Head of caudate nucleus (tissue), 42 donors: ENCODE measurements around the gene FILIP1.

Experiments used
- DNase-seq, 42 donors: peaks; one replicate each; pipeline versions ENCODE4 v3.0.0 to v3.0.0-alpha.2; 2020 to 2021; ENCODE audit warnings: mixed read lengths in 7 of 42
- intact Hi-C: fragments of 100-400 bp; cut with DNase I; formaldehyde crosslinking; loops from one replicate; pipeline ENCODE4 v1.15.0; 2022

The FILIP1 gene

DNA sequence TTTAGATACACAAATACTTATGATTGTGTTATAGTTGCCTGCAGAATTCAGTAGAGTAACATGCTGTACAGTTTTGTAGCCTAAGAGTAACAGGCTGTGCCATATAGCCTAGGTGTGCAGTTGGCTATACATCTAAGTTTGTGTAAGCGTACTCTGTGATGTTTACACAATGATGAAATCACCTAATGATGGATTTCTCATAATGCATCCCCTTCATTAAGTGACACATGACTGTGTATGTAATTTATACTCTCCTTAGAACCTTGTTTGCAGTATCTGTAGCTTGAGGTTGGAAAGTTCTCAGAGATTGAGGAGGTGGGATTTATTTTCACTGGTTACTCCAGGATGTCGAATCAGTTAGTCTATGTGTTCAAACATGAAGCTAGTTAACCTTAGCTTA is 142.0 kb downstream of the FILIP1 start:
- intact Hi-C loops, result no loop called here
- DNase-seq, result no peak

DNA sequence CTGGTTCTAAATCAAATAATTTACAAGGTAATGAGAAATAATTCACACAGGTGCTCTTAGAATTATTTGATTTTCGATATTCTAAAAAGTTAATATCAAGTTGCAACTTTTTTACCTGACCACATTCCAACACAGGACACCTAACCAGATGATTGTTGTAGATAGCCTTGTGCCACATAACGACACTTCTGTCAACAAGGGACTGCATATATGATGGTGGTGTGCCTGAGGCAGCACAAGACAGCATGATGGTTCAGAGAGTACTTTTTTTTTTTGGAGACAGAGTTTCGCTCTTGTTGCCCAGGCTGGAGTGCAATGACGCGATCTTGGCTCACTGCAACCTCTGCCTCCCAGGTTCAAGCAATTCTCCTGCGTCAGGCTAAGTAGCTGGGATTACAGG is 142.8 kb downstream of the FILIP1 start:
- intact Hi-C loops, result no loop called here

DNA sequence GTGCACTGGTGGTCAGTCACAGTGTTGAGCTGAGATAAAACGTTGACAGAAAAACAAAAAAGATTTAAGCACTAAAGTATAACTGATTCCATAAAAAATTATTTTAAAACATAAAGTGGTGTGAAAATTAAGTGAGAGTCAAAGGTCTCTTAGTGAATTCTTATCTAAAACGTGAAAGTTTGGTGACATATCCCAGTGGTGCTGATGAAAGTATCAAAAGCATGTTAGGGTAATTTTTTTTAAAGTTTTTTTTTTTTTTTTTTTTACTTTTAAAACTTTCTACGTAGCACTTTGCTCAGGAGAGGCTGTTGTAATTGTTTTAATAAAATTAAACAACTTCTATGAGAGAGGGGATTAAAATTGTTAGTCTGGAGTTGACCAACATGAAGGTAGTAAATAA is 143.4 kb downstream of the FILIP1 start:
- intact Hi-C loops, result no loop called here
- DNase-seq, result no peak

More for the DNA sequence above, 142.8 kb downstream of the FILIP1 start:
- no peak for DNase-seq

DNA sequence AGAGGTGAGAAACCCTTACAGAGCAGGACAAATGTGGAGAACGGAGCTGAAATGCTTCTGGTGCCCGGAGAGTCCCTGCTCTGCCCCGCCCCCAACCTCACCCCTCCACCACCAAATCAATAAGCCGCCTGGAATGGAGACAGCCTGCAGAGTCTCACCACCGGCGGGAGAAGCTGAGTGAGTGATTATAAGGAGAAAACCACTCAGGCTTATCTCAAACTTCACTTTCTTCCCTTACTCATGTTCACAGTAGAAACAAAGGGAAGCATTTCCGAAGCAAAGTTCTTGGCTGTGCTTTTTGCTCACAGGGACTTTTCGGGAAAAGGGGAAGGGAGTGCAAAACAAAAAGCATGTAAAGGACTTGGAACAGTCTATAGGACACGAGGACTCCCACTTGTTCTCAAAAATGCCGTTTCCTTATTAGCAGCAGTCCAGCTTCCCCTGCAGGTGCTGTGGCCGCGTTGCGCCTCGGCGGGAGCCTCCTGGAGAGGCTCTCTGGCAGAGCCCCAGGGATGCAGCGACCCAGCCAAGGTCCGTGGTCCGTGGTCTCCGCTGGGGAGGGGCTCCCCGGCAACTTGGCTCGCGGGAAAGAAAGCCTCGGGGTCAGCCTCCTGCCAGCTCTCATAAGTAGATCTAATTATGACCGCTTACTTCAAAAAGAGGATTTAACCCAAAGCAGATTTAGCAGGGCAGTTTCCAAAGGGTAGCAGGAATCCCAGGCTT is 144.2 kb downstream of the FILIP1 start:
- intact Hi-C loops, result no loop called here
- DNase-seq, result no peak

DNA sequence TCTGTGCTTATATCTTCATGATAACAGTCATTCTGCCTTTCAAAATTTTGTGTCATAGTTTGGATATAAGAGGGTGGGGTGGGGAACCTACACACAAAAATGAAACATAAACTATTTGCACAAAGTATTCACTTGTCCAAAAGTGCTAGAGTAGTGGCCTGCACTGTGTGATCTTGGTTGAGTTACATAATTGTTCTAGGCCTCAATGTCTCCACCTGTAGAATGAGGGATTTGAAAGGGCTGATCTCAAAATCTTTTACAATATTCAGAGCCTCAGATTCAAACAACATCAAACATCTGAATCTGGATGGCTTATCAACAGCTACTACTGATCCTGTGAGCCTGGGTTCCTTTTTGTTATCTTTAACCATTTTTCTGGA is 144.7 kb downstream of the FILIP1 start:
- intact Hi-C loops, result no loop called here

DNA sequence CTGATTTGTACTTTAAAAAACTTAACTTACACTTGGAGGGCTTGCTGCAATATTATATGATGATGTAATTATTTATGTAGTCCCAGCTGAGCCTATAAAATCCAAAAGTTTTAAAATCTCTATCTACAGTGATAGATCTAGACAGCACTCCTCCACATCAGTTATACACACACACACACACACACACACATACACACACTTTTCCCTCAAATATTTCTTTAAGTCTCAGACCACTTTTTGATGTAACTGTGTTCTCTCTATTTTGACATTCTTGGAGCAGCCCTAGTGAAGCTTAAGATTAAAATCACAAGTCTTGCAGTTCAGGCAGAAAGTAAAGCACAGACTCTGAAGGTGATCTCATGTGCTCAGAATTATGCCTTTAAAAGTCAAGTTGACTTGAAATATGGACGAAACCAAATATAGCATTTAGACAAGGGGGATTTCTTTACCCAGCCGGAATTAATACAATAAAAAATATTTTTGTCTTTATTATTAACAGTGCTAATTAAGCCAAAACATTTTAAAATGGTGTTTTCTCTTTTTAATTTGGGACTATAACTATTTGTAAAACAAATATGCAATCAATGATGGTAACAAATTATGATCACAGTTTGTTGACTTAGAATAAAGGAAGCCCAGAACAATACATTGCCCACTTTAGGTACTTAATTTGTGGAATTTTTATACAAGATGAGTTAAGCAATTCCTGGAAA is 145.5 kb downstream of the FILIP1 start:
- no peak for DNase-seq
- intact Hi-C loops, result no loop called here

More for the DNA sequence above, 144.7 kb downstream of the FILIP1 start:
- no peak for DNase-seq

DNA sequence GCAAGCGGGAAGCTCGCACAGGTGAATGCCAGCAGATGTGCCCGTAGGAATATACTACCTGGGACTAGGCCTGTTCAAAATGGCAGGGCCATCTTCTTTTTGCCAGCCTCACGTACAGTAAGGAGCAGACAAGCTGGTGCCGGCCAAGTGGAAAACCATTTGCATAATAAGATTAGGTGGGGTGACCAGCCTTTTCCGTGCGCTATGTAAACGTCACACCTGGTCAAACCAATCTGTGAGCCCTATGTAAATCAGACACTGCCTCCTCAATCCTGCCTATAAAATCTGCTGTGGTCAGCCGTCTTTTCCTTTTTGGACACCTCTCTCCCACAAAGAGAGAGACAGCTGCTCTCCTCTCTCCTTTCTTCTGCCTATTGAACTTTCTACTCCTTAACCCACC is 148.2 kb downstream of the FILIP1 start:
- DNase-seq, result no peak
- intact Hi-C loops, result no loop called here

DNA sequence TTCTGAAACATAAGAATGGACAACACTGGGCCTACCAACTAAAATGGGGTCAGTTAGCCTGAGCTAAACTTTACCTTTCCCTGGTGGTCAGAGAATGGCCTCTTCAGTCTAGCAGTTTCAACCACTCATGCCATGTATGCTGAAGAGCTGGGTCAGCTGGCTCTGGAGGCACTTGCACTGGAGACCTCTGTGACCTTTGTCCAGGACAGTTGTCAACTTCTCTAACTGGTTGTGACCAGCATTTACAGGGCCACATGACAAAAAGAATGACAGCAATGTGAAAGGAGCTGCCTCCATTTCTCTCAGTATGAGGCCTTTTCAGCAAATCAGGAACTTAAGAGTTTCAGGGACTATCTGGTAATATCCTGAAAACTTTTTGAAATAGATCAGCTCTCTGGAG is 149.1 kb downstream of the FILIP1 start:
- DNase-seq, result no peak
- intact Hi-C loops, result no loop called here

DNA sequence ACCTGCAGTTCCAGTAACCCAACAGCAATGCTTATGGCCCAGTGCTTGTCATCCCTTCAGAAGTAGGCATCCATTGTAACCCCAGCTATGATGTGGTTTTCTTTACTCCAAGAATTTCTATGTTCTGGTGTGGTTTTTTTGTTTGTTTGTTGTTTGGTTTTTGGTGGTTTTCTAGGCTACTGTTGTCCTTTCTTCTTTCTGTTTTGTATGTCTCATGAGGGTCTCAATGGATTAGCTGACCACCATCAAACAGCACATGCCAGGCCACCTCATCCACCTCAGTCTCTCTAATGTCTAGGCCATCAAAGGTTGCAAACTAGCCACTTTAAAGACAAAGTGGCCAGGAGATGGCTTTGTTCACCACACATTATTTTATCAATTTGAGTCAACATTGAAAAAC is 149.6 kb downstream of the FILIP1 start:
- no peak for DNase-seq
- intact Hi-C loops, result no loop called here

DNA sequence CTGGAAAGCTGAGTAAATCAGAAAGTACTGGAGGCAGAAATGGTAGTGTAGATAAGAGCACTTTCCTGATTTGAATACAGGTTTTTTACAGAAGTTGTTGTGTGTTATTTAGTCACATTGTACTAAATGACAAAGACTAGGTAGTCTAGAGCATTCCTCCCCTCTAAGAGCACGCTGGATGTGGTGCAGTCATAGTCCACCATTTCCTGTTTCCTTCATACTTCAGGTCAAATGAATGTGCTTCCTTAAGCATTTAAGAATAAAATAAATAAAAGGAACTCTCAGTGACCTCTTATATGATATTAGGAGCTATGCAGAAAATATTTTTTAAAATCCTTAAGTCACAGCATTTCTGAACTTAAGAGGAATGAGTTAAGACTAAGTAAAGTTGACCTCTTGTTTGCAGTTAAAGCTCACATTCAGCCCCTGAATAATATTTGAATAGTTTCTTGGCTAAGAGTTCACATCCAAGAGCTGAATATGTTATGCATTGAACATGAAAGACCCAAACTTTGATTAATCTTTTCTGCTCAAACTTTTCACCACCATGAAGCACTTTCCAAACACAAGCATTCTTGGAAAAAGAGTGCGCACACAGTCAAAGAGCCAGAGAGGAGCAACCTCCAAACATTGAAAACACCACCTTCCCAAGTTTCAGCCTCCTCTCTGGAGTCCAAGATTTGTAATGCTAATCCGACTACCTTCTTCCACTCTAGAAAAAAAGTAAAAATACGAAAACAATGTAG is 155.6 kb downstream of the FILIP1 start:
- intact Hi-C loops, result no loop called here
- no peak for DNase-seq

DNA sequence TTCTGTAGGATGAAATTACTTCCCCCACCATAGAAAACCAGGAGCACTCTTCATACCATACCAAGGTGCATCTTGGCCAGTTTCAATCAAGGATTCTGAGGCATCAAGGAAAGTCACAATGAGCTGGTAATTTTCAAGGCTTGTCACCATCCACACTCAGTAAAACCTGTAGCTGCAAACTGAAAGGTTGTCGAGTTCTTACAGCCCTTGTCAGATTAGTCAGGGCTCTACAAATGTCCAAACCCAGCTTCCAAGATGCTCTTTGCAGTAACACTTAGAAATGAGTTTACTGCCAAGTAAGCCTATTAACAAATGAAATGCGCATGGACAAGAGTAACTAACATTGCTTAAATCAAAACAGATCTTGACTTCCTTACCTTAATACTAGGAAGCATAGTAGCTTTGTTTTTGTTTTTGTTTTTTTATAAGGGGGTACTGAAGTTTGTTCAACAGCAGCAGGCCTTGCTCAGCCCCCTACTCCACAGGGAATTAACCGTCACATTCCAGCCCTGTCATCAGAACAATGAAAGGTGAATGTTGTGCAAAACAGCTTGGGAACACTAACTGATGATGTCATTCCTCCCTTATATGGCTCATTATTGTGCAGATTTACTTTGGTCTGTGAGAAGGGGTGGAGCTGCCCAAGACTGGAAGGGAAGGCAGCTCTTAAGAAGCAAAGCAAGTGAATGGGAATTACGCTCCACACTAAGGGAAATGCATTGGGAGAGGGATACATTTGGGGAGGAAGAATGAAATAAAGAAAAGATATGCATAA is 159.1 kb downstream of the FILIP1 start:
- intact Hi-C loops, result no loop called here
- no peak for DNase-seq

DNA sequence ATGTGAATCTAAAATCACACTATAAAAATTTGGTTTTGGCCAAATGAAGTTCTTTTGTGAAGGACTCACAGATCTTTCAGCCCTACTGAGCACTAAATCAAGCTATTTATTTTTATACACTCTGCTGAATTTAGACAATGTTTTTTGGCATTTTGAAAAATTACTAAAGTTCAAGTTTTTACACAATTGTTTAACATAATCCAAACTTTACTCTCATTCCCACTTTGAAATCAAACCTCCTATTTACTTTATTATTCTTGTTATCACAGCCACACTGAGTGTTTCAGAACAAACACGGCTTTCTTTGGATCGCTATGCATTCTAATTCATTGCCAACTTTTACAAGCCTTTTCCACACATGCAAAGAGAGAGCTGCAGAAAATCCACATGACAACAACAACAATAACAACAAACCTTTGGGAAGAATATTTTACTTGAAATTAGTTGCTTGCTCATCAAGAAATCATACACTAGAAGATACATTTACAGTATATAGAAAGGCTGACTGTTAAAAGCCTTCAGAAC is 159.9 kb downstream of the FILIP1 start:
- peak in 1 of 42 donors; percentile 9 for DNase-seq
- intact Hi-C loops, result no loop called here

DNA sequence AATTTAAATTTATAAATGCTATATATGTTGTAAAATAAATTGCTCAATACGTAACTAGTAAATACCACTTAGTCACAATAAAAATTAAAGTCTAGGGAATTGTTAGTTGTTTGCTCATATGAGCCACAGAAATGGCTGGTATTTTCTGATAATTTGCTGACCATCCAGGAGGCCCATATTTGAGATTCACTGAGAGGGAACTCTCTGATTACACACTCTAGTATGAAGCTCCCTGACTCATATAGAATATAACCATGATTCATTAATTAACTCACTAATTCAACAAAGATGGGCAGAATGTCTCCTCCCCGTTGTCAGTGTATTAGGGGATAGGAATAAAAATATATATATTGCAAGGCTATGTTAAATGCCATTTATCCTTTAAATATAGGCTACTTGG is 162.4 kb downstream of the FILIP1 start:
- no peak for DNase-seq
- intact Hi-C loops, result no loop called here

DNA sequence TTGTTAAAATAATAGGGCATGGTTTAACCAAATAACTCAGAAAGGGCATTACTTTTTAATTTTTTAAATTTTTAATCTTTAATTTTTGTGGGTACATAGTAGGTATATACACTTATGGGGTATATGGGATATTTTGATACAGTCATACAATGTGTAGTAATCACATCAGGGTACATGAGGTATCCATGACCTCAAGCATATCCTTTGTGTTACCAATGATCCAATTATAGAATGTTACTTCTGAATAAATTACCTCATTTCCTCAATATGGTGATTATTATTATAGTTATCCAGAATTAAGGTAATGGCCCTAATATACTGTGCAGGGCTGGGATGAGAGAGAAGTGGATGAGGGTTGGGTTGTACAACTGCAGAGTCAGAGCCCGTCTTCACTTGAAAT is 163.9 kb downstream of the FILIP1 start:
- intact Hi-C loops, result no loop called here
- no peak for DNase-seq

DNA sequence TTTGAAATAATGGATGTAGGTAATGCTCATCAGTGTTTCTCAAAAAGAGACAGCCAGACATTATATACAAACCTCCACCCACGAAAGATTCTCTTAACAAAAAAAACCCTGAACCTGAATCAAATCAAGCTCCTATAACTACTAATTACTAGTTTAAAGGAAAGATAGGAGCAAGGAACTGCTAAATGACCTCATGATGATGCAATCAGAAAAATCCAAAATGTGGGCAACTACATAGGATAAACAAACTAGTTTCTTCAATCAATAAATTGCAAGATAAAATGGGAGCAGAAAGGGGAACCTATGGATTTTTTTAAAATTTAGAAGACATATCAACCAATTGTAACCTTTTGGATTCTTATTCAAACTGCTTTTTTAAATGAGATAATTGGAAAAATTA is 165.8 kb downstream of the FILIP1 start:
- intact Hi-C loops, result no loop called here
- no peak for DNase-seq

DNA sequence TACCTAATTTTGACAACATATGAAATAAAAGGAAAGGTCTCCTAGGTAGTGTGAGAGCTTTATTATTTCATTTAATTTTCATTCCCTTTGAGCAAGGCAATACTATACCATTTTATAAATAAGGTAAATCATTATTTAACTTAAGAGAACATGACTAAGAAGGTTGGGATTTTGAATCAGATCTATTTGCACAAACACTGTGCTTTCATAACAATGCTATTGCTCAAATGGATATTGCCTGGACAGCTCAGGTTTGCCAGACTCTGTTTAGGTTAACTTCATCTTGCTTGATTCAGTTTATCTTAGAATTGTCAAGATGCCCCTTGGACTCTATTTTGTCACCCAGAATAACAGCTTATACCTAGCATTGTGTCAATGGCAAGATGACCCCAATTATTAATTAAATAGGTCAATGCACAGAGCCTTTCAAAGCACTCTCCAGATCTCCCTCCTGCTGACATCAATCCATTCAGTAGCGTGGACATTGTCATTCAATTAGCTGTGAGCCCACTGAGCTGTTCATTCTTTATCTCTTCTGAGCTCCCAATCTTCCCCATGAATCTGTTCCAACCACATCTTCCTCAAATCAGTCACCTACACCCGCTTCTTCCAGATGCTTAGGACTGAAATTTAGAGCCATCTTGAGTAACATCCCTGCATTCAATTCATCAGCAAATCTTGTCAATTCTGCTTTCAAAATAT is 166.9 kb downstream of the FILIP1 start:
- no peak for DNase-seq
- intact Hi-C loops, result no loop called here

DNA sequence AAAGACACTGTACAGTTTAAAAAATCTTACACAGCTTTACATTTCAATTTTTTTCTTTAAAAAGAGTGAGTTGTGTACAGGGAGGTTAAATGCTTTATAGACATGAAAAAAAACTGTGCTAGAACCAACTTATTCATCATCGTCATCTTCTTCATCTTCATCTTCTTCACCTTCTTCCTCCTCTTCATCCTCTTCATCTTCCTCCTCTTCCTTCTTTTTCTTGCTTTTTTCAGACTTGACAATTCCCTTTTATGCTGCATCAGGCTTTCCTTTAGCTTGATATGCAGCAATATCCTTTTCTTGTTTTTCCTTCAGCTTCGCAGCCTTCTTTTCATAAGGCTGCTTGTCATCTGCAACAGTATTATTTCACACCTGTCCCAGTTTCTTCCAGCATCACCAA is 174.7 kb downstream of the FILIP1 start:
- intact Hi-C loops, result no loop called here
- no peak for DNase-seq

DNA sequence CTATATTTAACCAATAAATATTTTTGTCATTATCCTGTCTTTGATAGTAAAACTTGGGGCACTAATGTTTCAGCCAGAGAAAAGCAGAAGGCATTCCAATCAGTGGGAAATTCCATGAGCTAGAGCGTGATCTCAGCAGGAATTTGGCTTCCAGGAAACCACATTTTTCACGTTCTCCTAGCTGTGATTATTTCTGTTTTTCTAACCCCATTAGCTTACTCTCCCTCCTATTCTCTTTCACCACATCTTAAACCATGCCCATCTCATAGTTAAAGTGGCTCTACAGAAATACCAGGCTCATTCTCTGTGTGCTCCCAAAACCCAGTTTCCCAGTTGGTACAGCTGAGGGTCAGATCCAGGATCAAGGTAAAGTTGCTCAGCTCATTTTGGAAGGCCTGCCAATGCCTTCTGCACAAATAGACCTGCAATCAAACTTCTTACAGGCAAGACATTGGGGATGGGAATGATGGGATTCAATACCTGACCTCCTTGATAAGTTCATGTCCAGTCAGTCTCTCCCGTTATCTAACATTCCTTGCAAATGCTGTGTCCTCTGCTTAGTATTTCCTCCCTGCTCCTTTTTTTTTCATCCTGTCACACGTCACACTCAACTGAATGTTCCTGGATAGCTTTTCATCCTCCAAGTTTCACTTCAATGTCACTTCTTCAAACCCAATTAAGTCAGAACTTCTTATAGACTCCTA is 175.9 kb downstream of the FILIP1 start:
- no peak for DNase-seq
- intact Hi-C loops, result no loop called here
